Right lobe of liver (tissue), 6 donors: ENCODE results near the gene H3-3A. TPM values are rescaled to one million over a fixed set of nuclear protein-coding genes. Genes with fewer than 3 reads are reported as not detected.

Experiments used
- ATAC-seq, 4 donors: fragments of 200-7000 bp; cut with Tn5 transposase; one replicate each; pipeline ENCODE4 v1.9.1; 2020; ENCODE audit warnings: mild to moderate bottlenecking in 4 of 4, moderate library complexity in 4 of 4
- DNase-seq, 3 donors: peaks; one replicate each; pipeline ENCODE4 v3.0.0-alpha.2; 2020
- H3K27ac ChIP-seq, 3 donors: fragments of 200-600 bp; one replicate each; pipeline ENCODE4 v1.8.0; 2022
- H3K27me3 ChIP-seq, 2 donors: fragments of 200-600 bp; one replicate each; pipeline ENCODE4 v1.8.0; 2022
- H3K36me3 ChIP-seq, 4 donors: fragments of 200-600 bp; sonication (generic) in 1 of 4; one replicate each; pipeline versions ENCODE4 v1.5.1 to v1.8.0; 2017 to 2022; ENCODE audit warnings: control low read depth in 1 of 4
- H3K4me1 ChIP-seq, 4 donors: fragments of 200-600 bp; sonication (generic) in 1 of 4; one replicate each; pipeline versions ENCODE4 v1.5.1 to v1.8.0; 2017 to 2022; ENCODE audit warnings: control low read depth in 1 of 4
- H3K4me3 ChIP-seq, 3 donors: fragments of 200-600 bp; one replicate each; pipeline ENCODE4 v1.8.0; 2022
- H3K9me3 ChIP-seq, 4 donors: fragments of 200-600 bp; sonication (generic) in 1 of 4; one replicate each; pipeline versions ENCODE4 v1.5.1 to v1.8.0; 2017 to 2022; ENCODE audit warnings: control low read depth in 1 of 4
- POLR2A ChIP-seq: fragments of 450-650 bp; IDR thresholded peaks from one replicate; pipeline ENCODE4 v1.6.1; 2017; ENCODE audit warnings: antibody characterized with exemption, mild to moderate bottlenecking
- WGBS: methylation state at CpG from one replicate; pipeline ENCODE4 v1.1.6; 2018; ENCODE audit warnings: low coverage, low lambda C conversion rate; ENCODE audit not compliant: insufficient coverage; ENCODE audit errors: missing lambda C conversion rate; 5-methylcytosine and 5-hydroxymethylcytosine counted together
- intact Hi-C, 2 donors: fragments of 100-400 bp; cut with DNase I; formaldehyde crosslinking; loops; one replicate each; pipeline versions ENCODE4 v1.11.2 to v1.14.1; 2022
- total RNA-seq, 6 experiments: library from RNA; depleted of rRNA in 2 of 6; stranded (reverse); fragments of >200 nt in 2 of 6; fragmentation: NEBNext Ultra II Directional in 3 of 6; extraction: Animal tissue kit (Norgen Biotek cat#: 25700) in 3 of 6; gene quantifications; one replicate each; pipeline versions ENCODE4 v1.1.0 to v1.2.4, GENCODE V29; 2016 to 2023
- TF ChIP-seq, protein P1 (sequence below), 4 donors: fragments of 200-600 bp in 3 of 4; fragments of 450-650 bp in 1 of 4; IDR thresholded peaks; one replicate each; pipeline versions ENCODE4 v1.5.1 to v1.8.0; 2016 to 2022; ENCODE audit warnings: antibody characterized with exemption in 4 of 4, mild to moderate bottlenecking in 2 of 4
- donor health status: DM: no; HTN: yes; CAD: no.
- donor health status: DM: no; HTN: no; CAD: no.
- donor health status: DM: no; HTN: no; CAD: no.
- donor health status: DM: no; HTN: yes; CAD: no.
- donor health status: DM: no; HTN: yes; CAD: no.

H3-3A gene
- total RNA-seq, 6 experiments from 2014 or later: 132 to 185 (median 156) TPM

DNA sequence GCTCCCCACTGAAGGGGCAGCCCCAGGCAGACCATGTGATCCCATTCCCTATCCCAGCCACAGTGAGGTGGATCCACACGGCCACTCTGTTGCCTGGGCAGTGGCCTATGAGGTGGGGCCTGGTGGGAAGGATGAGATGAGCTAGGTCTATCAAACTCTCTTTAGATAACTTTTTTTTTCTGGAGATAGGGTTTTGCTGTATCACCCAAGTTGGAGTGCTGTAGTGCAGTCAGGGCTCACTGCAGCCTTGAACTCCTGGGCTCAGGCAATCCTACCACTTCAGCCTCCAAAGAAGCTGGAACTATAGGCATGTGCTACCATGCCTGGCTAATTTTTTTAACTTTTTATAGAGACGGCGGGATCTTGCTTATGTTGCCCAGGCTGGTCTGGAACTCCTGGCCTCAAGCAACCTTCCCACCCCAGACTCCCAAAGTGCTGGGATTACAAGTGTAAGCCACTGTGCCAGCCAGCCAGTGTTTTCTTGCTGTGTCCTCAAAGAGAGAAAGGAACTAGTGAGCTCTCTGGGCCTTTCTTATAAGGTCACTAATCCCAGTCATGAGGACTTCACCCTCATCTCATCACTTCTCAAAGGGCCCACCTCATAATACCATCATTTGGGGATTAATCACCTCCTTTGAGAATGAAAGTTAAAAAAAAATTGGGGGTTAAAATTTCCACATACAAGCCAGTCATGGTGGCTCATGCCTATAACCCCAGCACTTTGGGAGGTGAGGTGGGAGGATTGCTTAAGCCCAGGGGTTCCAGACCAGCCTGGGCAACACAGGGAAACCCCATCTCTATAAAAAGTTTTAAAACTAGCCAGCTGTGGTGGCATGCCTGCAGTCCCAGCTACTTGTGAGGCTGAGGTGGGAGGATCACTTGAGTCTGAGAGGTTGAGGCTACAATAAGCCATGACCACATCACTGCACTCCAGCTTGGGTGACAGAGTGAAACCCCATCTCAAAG lies 36.6 kb downstream of the H3-3A start:
- Histone ChIP-seq H3K4me3 (no peak overlapping the region), H3K4me1 (no peaks in the 10 kb centered on the region), H3K27me3 (no peaks in the 10 kb centered on the region), H3K9me3 (no peaks in the 10 kb centered on the region), H3K27ac (no peak overlapping the region), H3K36me3 (no peaks in the 10 kb centered on the region)
- WGBS: 93% methylated on average over 2 of the region's 3 CpGs
- intact Hi-C loops: no loop called here
- TF ChIP-seq, protein P1, sequence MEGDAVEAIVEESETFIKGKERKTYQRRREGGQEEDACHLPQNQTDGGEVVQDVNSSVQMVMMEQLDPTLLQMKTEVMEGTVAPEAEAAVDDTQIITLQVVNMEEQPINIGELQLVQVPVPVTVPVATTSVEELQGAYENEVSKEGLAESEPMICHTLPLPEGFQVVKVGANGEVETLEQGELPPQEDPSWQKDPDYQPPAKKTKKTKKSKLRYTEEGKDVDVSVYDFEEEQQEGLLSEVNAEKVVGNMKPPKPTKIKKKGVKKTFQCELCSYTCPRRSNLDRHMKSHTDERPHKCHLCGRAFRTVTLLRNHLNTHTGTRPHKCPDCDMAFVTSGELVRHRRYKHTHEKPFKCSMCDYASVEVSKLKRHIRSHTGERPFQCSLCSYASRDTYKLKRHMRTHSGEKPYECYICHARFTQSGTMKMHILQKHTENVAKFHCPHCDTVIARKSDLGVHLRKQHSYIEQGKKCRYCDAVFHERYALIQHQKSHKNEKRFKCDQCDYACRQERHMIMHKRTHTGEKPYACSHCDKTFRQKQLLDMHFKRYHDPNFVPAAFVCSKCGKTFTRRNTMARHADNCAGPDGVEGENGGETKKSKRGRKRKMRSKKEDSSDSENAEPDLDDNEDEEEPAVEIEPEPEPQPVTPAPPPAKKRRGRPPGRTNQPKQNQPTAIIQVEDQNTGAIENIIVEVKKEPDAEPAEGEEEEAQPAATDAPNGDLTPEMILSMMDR (IDR thresholded peaks at IDR 0.05): no peak
- DNase-seq (no peak), ATAC-seq (no peak)

- TF ChIP-seq, protein P1 (IDR thresholded peaks at IDR 0.05): no peak
- TF ChIP-seq POLR2A: no peak
- peak overlapping the region; percentile 31 to 49 (median 35) for H3K4me3 ChIP-seq
Observed at GRCh38 chr1:226100436-226101391, 38.2 kb downstream of the H3-3A start.

DNA sequence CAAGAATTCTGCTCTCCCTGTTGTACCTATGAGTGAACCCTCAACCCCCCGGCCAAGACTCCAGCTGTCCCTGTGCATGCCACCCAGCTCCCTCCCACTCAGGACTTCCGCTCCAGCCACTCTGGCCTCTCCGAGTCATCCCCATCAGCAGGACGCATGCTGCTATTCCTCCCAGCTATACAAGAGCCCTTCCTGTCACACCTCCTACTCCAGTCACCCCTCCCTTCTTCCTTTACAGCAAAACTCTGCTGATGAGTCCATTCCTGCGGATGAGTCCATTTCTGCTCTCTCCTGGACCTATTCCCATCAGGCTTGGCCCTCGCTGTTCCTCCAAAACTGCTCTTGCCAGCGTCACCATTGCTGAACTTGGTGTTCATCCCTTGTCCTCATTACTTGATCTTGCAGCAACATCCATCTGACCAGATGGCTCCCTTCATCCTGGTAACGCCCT lies 42.2 kb downstream of the H3-3A start:
- intact Hi-C loops: no loop called here

More at GRCh38 chr1:226100436-226101391, 38.2 kb downstream of the H3-3A start:
- peak; percentile 67 to 80 (median 70) for ATAC-seq
- H3K27me3 ChIP-seq: no peaks in the 10 kb centered on the region
- H3K27ac ChIP-seq: no peak overlapping the region
- intact Hi-C loops: no loop called here
- H3K9me3 ChIP-seq: no peaks in the 10 kb centered on the region
- DNase-seq: peak in 1 of 3 donors; percentile 49
- H3K4me1 ChIP-seq: no peaks in the 10 kb centered on the region
- no peaks in the 10 kb centered on the region for H3K36me3 ChIP-seq
- WGBS: under 1% methylated on average over 21 of the region's 32 CpGs

More for the DNA sequence above, 42.2 kb downstream of the H3-3A start:
- TF ChIP-seq, protein P1 (IDR thresholded peaks at IDR 0.05): no peak
- Histone ChIP-seq H3K9me3 (no peaks in the 10 kb centered on the region), H3K4me3 (no peak overlapping the region), H3K36me3 (no peaks in the 10 kb centered on the region), H3K27ac (no peak overlapping the region), H3K27me3 (no peaks in the 10 kb centered on the region), H3K4me1 (peaks cover 0 to 9% (median 0%) of the 10 kb centered on the region in 4 donors)
- 52% methylated on average over 7 of the region's 8 CpGs for WGBS
- ATAC-seq (peak; percentile 25 to 53 (median 30)), DNase-seq (no peak)
